HepG2 (cell line): ENCODE measurements around the gene ABCB11. TPM values are rescaled to one million over a fixed set of nuclear protein-coding genes. Genes with fewer than 3 reads are reported as not detected.

Source experiments
- E2F5 ChIP-seq: sonication (generic); formaldehyde crosslinking; conservative IDR thresholded peaks from 2 replicates; pipeline ENCODE4 v1.4.0; 2020; ENCODE audit warnings: missing genetic modification reagents
- GTF2F1 ChIP-seq: fragments of 150-350 bp; IDR thresholded peaks from 2 replicates; pipeline ENCODE4 v1.6.1; 2014; ENCODE audit warnings: low read length
- HNF4G ChIP-seq, 2 experiments: sonication (generic) in 1 of 2; formaldehyde crosslinking in 1 of 2; IDR thresholded peaks; 2 replicates each; pipeline versions ENCODE4 v1.4.0 to v1.6.1; 2011 to 2020; ENCODE audit warnings: borderline replicate concordance in 2 of 2, low read depth in 2 of 2, mild to moderate bottlenecking in 2 of 2, low read length in 1 of 2, missing genetic modification reagents in 1 of 2, moderate library complexity in 1 of 2
- KLF6 ChIP-seq: IDR thresholded peaks from 2 replicates; pipeline ENCODE4 v1.8.0; 2016; ENCODE audit warnings: missing biosample characterization, missing genetic modification reagents
- MAZ ChIP-seq, 2 experiments: sonication (generic) in 1 of 2; formaldehyde crosslinking in 1 of 2; IDR thresholded peaks; 2 replicates each; pipeline versions ENCODE4 v1.5.0 to v1.6.1; 2012 to 2020; ENCODE audit warnings: low read depth in 2 of 2, mild to moderate bottlenecking in 2 of 2, borderline replicate concordance in 1 of 2, improper control_type of control experiment in 1 of 2, low read length in 1 of 2, missing genetic modification reagents in 1 of 2, moderate library complexity in 1 of 2
- MEIS1 ChIP-seq: sonication (generic); formaldehyde crosslinking; IDR thresholded peaks from 2 replicates; pipeline ENCODE4 v1.9.0; 2021; ENCODE audit warnings: mild to moderate bottlenecking, missing genetic modification reagents, moderate library complexity, borderline replicate concordance
- MZF1 ChIP-seq: sonication (generic); formaldehyde crosslinking; IDR thresholded peaks from 2 replicates; pipeline ENCODE4 v1.8.1; 2023; ENCODE audit warnings: mild to moderate bottlenecking, missing genetic modification reagents, borderline replicate concordance
- NAIF1 ChIP-seq: sonication (generic); formaldehyde crosslinking; IDR thresholded peaks from 2 replicates; pipeline ENCODE4 v1.5.0; 2020; ENCODE audit warnings: mild to moderate bottlenecking, missing genetic modification reagents, borderline replicate concordance
- SALL2 ChIP-seq: sonication (generic); formaldehyde crosslinking; IDR thresholded peaks from 2 replicates; pipeline ENCODE4 v1.8.1; 2023; ENCODE audit warnings: mild to moderate bottlenecking, missing genetic modification reagents, inconsistent platforms
- SOX13 ChIP-seq, 3 experiments: fragments of 450-650 bp in 1 of 3; sonication (generic) in 1 of 3; formaldehyde crosslinking in 1 of 3; IDR thresholded peaks in 2 of 3; conservative IDR thresholded peaks in 1 of 3; 2 replicates each; pipeline versions ENCODE4 v1.5.0 to v1.6.1; 2016 to 2020; ENCODE audit warnings: antibody characterized with exemption in 1 of 3, mild to moderate bottlenecking in 1 of 3, missing compliant biosample characterization in 1 of 3, missing genetic modification reagents in 1 of 3, moderate library complexity in 1 of 3
- SP1 ChIP-seq, 2 experiments: fragments of 450-650 bp in 1 of 2; sonication (generic) in 1 of 2; formaldehyde crosslinking in 1 of 2; IDR thresholded peaks; 2 replicates each; pipeline versions ENCODE4 v1.4.0 to v1.6.1; 2016 to 2020; ENCODE audit warnings: missing genetic modification reagents in 1 of 2
- XRCC5 ChIP-seq: fragments of 200-400 bp; formaldehyde crosslinking; optimal IDR thresholded peaks from 2 replicates; pipeline ENCODE3; 2017; ENCODE audit warnings: mild to moderate bottlenecking, low read length
- ZBTB4 ChIP-seq: sonication (generic); formaldehyde crosslinking; IDR thresholded peaks from 2 replicates; pipeline ENCODE4 v1.4.0; 2020; ENCODE audit warnings: missing genetic modification reagents, mild to moderate bottlenecking, borderline replicate concordance
- ZNF24 ChIP-seq: fragments of 450-650 bp; IDR thresholded peaks from 2 replicates; pipeline ENCODE4 v1.6.1; 2017; ENCODE audit warnings: antibody characterized with exemption, mild to moderate bottlenecking
- ZNF557 ChIP-seq: sonication (generic); formaldehyde crosslinking; IDR thresholded peaks from 2 replicates; pipeline ENCODE4 v1.4.0; 2020; ENCODE audit warnings: missing genetic modification reagents
- ZNF569 ChIP-seq: sonication (generic); formaldehyde crosslinking; IDR thresholded peaks from 2 replicates; pipeline ENCODE4 v1.5.0; 2020; ENCODE audit warnings: mild to moderate bottlenecking, missing genetic modification reagents, moderate library complexity, borderline replicate concordance
- polyA plus RNA-seq, 8 experiments: library from polyadenylated mRNA; depleted of rRNA in 3 of 8; stranded (reverse) in 7 of 8; unstranded in 1 of 8; fragments of >200 nt; fragmentation: Illumina TruSeq in 4 of 8; extraction: Trizol in 4 of 8; gene quantifications; 2 replicates each; pipeline versions ENCODE4 v1.2.1 to v1.2.3, GENCODE V29; 2011 to 2016; ENCODE audit warnings: low read depth in 4 of 8, missing spikeins in 1 of 8, mixed read lengths in 1 of 8; ENCODE audit not compliant: insufficient read depth in 1 of 8
- total RNA-seq, 5 experiments: library from RNA; depleted of rRNA; stranded (reverse); fragments of >200 nt; fragmentation: Illumina TruSeq; extraction: Trizol; gene quantifications; 2 replicates each; pipeline ENCODE4 v1.2.3, GENCODE V29; 2016; ENCODE audit warnings: low read depth in 1 of 5
- TF ChIP-seq, protein P1 (sequence below): sonication (generic); formaldehyde crosslinking; IDR thresholded peaks from 2 replicates; pipeline ENCODE4 v1.5.1; 2020; ENCODE audit warnings: missing genetic modification reagents, mild to moderate bottlenecking, borderline replicate concordance

ABCB11 gene
- total and polyA plus RNA-seq, 2 of the 13 experiments (the other 11 are each of a cell fraction or from before 2014, with no cell fraction given): not detected

DNA sequence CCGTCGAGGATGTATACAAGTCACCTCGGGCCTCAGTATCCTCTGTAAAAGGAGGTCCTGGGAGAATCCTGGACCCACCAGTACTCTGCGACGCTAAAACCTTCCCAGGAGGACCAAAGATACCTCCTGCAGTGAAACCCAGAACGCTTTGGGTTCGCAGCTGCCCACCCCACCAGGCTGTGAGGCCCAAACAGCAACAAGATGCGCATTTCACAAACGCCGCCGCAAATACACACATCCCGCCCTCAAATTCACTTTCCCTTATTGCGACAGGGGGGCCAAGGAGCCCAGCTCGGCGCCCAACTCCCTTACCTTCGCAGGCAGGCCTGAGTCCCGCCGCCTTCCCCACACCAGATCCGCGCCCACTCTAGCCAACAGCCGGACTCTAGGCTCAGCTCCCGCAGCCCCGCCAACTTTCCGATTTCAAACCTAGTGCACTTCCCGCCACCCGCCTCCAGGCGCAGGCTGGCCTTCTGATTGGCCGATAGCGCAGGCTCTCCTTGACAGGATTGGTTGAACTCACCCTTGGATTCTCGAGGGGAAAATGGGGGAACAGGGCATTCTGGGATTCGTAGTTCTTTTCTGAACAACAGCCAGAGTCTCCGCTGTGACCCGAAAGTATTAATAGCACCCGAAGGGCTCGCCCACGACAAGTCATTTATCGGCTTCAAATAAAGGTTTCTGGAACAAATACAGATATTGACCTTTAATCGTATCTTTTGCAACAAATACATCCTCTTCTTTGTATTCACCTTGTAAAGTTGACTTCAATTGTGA lies 140.9 kb downstream of the ABCB11 start, which contains the start of gene SPC25 (continued):
- 0 out of 2 replicates have a peak, but pooled peaks have one; percentile 43 for TF ChIP-seq MAZ (IDR thresholded peaks at IDR 0.05; ENCODE audit: borderline replicate concordance, low read depth, low read length)
- TF ChIP-seq MAZ (CRISPR knock-in tag; IDR thresholded peaks at IDR 0.05; ENCODE audit: low read depth): peak; percentile 76
- TF ChIP-seq, protein P1, sequence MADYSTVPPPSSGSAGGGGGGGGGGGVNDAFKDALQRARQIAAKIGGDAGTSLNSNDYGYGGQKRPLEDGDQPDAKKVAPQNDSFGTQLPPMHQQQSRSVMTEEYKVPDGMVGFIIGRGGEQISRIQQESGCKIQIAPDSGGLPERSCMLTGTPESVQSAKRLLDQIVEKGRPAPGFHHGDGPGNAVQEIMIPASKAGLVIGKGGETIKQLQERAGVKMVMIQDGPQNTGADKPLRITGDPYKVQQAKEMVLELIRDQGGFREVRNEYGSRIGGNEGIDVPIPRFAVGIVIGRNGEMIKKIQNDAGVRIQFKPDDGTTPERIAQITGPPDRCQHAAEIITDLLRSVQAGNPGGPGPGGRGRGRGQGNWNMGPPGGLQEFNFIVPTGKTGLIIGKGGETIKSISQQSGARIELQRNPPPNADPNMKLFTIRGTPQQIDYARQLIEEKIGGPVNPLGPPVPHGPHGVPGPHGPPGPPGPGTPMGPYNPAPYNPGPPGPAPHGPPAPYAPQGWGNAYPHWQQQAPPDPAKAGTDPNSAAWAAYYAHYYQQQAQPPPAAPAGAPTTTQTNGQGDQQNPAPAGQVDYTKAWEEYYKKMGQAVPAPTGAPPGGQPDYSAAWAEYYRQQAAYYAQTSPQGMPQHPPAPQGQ (CRISPR knock-in tag): no peak
- TF ChIP-seq ZNF557 (CRISPR knock-in tag): peak; percentile 61; the same call in 1 of the 2 replicates
- TF ChIP-seq ZBTB4: peak; percentile 87; the same call in 1 of the 2 replicates
- TF ChIP-seq MZF1 (CRISPR knock-in tag): no peak
- peak; percentile 64 for TF ChIP-seq XRCC5
- peak; percentile 82; the same call in 1 of the 2 replicates for TF ChIP-seq SALL2 (CRISPR knock-in tag)
- no peak for TF ChIP-seq HNF4G (IDR thresholded peaks at IDR 0.05; ENCODE audit: borderline replicate concordance, low read depth, low read length)
- TF ChIP-seq HNF4G (CRISPR knock-in tag; IDR thresholded peaks at IDR 0.05; ENCODE audit: borderline replicate concordance, low read depth): peak; percentile 57; the same call in 1 of the 2 replicates
- no peak; the same call in 1 of the 2 replicates for TF ChIP-seq GTF2F1
- TF ChIP-seq ZNF24: no peak
- no peak for TF ChIP-seq KLF6 (CRISPR knock-in tag)
- TF ChIP-seq E2F5 (CRISPR knock-in tag): peak; percentile 100
- TF ChIP-seq SOX13 (IDR thresholded peaks at IDR 0.05): no peak
- TF ChIP-seq SOX13 (CRISPR knock-in tag; conservative IDR thresholded peaks at IDR 0.05 in 1 of 2, IDR thresholded peaks at IDR 0.05 in 1 of 2): no peak
- TF ChIP-seq NAIF1 (CRISPR knock-in tag): no peak
- no peak for TF ChIP-seq ZNF569 (CRISPR knock-in tag)
- no peak for TF ChIP-seq SP1 (IDR thresholded peaks at IDR 0.05)
- peak; percentile 58; the same call in 1 of the 2 replicates for TF ChIP-seq SP1 (CRISPR knock-in tag; IDR thresholded peaks at IDR 0.05)
- TF ChIP-seq MEIS1 (CRISPR knock-in tag): no peak
